ENCODE results near the gene PHLDB1.
A peak's percentile ranks its signal among the peaks of the same experiment; 100 is the strongest.
"Not testable (repeated sequence)": the region's sequence is repeated elsewhere in the genome, so short reads cannot be mapped to it uniquely, and the experiment has no call there.

Gene PHLDB1

GRCh38 chr11:118572981-118573550, 34.3 kb upstream of the PHLDB1 start:
- H3K4me3 ChIP-seq (replicated peaks; ENCODE audit: low read depth, low read length) = peak overlapping the region; percentile 97
- DNase-seq (ENCODE audit: low read depth) = peak; percentile 40
- no peak for TF ChIP-seq CTCF (IDR thresholded peaks at IDR 0.05; ENCODE audit: low read length, missing control alignments)

GRCh38 chr11:118574636-118575035, 32.8 kb upstream of the PHLDB1 start:
- DNase-seq (ENCODE audit: low read depth) = no peak
- TF ChIP-seq CTCF (IDR thresholded peaks at IDR 0.05; ENCODE audit: low read length, missing control alignments) = no peak
- H3K4me3 ChIP-seq (replicated peaks; ENCODE audit: low read depth, low read length) = peak overlapping the region; percentile 97

GRCh38 chr11:118577995-118578394, 29.4 kb upstream of the PHLDB1 start:
- DNase-seq (ENCODE audit: low read depth); H3K4me3 ChIP-seq (replicated peaks; ENCODE audit: low read depth, low read length): not testable (repeated sequence)

GRCh38 chr11:118581057-118581456, 26.4 kb upstream of the PHLDB1 start:
- no peak overlapping the region for H3K4me3 ChIP-seq (replicated peaks; ENCODE audit: low read depth, low read length)
- no peak for DNase-seq (ENCODE audit: low read depth)
- TF ChIP-seq CTCF (IDR thresholded peaks at IDR 0.05; ENCODE audit: low read length, missing control alignments) = no peak

- TF ChIP-seq CTCF (IDR thresholded peaks at IDR 0.05; ENCODE audit: low read length, missing control alignments) = no peak
- DNase-seq (ENCODE audit: low read depth) = no peak
- no peak overlapping the region for H3K4me3 ChIP-seq (replicated peaks; ENCODE audit: low read depth, low read length)
These were observed 19.5 kb upstream of the PHLDB1 start for GRCh38 chr11:118587952-118588351.

GRCh38 chr11:118592616-118593367, 14.6 kb upstream of the PHLDB1 start:
- TF ChIP-seq CTCF (IDR thresholded peaks at IDR 0.05; ENCODE audit: low read length, missing control alignments) = no peak
- no peak overlapping the region for H3K4me3 ChIP-seq (replicated peaks; ENCODE audit: low read depth, low read length)
- DNase-seq (ENCODE audit: low read depth) = no peak

GRCh38 chr11:118594984-118595383, 12.4 kb upstream of the PHLDB1 start:
- not testable (repeated sequence) for H3K4me3 ChIP-seq (replicated peaks; ENCODE audit: low read depth, low read length)
- peak; percentile 83 for DNase-seq (ENCODE audit: low read depth)
- peak; percentile 53 for TF ChIP-seq CTCF (IDR thresholded peaks at IDR 0.05; ENCODE audit: low read length, missing control alignments)
